GM12878 (cell line): ENCODE data around the gene XRCC4. TPM values are rescaled to one million over a fixed set of nuclear protein-coding genes. Genes with fewer than 3 reads are reported as not detected.

Source experiments
- ATAC-seq: fragments of 200-7000 bp; cut with Tn5 transposase; 3 replicates; pipeline ENCODE4 v1.9.1; 2020; ENCODE audit warnings: mild to moderate bottlenecking, moderate library complexity
- BruUV-seq: library from RNA; stranded (reverse); fragments of 400-500 nt; replicated peaks from 2 replicates; lab custom pipeline; 2021; lab: Mats Ljungman, UMichigan
- CTCF ChIA-PET: fragments of 300-600 bp; sonication (Branson Sonifier 250); formaldehyde crosslinking; extraction: SDS; loops from one replicate; lab custom pipeline; 2021; ENCODE audit warnings: inconsistent platforms; lab: Yijun Ruan, JAX
- POLR2A ChIA-PET: fragments of 350-600 bp; formaldehyde crosslinking; extraction: SDS; loops from one replicate; lab custom pipeline; 2021; ENCODE audit warnings: inconsistent platforms; lab: Charles Lee
- RAD21 ChIA-PET: fragments of 300-600 bp; sonication (Branson Sonifier 250); formaldehyde crosslinking; loops from one replicate; lab custom pipeline; 2023; ENCODE audit warnings: antibody characterized with exemption; ENCODE audit not compliant: unreplicated experiment; lab: Charles Lee
- SMC1A ChIA-PET: fragments of 300-600 bp; sonication (Branson Sonifier 250); formaldehyde crosslinking; loops from one replicate; lab custom pipeline; 2023; ENCODE audit not compliant: unreplicated experiment, uncharacterized antibody; lab: Charles Lee
- DNase-seq: peaks from one replicate; pipeline ENCODE4 v3.0.0-alpha.2; 2011; ENCODE audit warnings: low read depth, low spot score
- FAIRE-seq: peaks from 3 replicates; lab custom pipeline; 2011; peaks lifted over from hg19 to GRCh38; lab: Jason Lieb, UNC
- H2AFZ ChIP-seq: 2 replicates; pipeline ENCODE4 v1.6.0; 2011; ENCODE audit warnings: low read depth, low read length, control low read depth; ENCODE audit not compliant: control insufficient read depth
- H3K27ac ChIP-seq: 2 replicates; pipeline ENCODE4 v1.5.1; 2011; ENCODE audit warnings: control low read depth; ENCODE audit not compliant: control insufficient read depth, insufficient read depth
- H3K27me3 ChIP-seq, 2 experiments: replicated peaks in 1 of 2; 2 replicates each; pipeline versions ENCODE4 v1.6.0 to v1.6.1; 2011; ENCODE audit warnings: low read length in 1 of 2; ENCODE audit not compliant: control insufficient read depth in 2 of 2, insufficient read depth in 2 of 2
- H3K36me3 ChIP-seq, 2 experiments: 2 replicates each; pipeline ENCODE4 v1.5.1; 2011; ENCODE audit warnings: low read length in 1 of 2; ENCODE audit not compliant: control insufficient read depth in 2 of 2, insufficient read depth in 2 of 2
- H3K4me1 ChIP-seq: 2 replicates; pipeline ENCODE4 v1.6.1; 2011; ENCODE audit warnings: mild to moderate bottlenecking, low read length, moderate library complexity, mixed read lengths; ENCODE audit not compliant: control insufficient read depth, insufficient read depth
- H3K4me2 ChIP-seq: 2 replicates; pipeline ENCODE4 v1.6.0; 2011; ENCODE audit warnings: control low read depth; ENCODE audit not compliant: control insufficient read depth, insufficient read depth
- H3K4me3 ChIP-seq: fragments of 200-600 bp; sonication (generic); 2 replicates; pipeline ENCODE4 v1.5.1; 2016
- H3K79me2 ChIP-seq: 2 replicates; pipeline ENCODE4 v1.6.0; 2011; ENCODE audit warnings: low read length; ENCODE audit not compliant: control insufficient read depth, insufficient read depth
- H3K9ac ChIP-seq: 2 replicates; pipeline ENCODE4 v1.8.0; 2011; ENCODE audit warnings: low read length, control low read depth, mixed read lengths; ENCODE audit not compliant: control insufficient read depth, insufficient read depth
- H3K9me3 ChIP-seq: replicated peaks from 3 replicates; pipeline ENCODE4 v1.5.1; 2011; ENCODE audit warnings: mild to moderate bottlenecking, low read length; ENCODE audit not compliant: control insufficient read depth, insufficient read depth
- H4K20me1 ChIP-seq: 2 replicates; pipeline ENCODE4 v1.6.0; 2011; ENCODE audit not compliant: control insufficient read depth, insufficient read depth
- ATF7 ChIP-seq: fragments of 450-650 bp; IDR thresholded peaks from 2 replicates; pipeline ENCODE4 v1.6.1; 2016; ENCODE audit warnings: low read depth, mild to moderate bottlenecking
- RUNX3 ChIP-seq: IDR thresholded peaks from 2 replicates; pipeline ENCODE4 v1.6.1; 2012; ENCODE audit warnings: low read length, inconsistent platforms
- TCF3 ChIP-seq: IDR thresholded peaks from 2 replicates; pipeline ENCODE4 v1.6.1; 2012; ENCODE audit warnings: low read depth, mild to moderate bottlenecking, low read length, borderline replicate concordance; ENCODE audit not compliant: insufficient read depth
- WGBS: methylation state at CpG from one replicate; pipeline ENCODE4 v1.1.6; 2016; ENCODE audit warnings: low lambda C conversion rate; ENCODE audit not compliant: insufficient replicate concordance, insufficient coverage; ENCODE audit errors: missing lambda C conversion rate; 5-methylcytosine and 5-hydroxymethylcytosine counted together
- in situ Hi-C: fragments of 300-500 bp; cut with MboI; formaldehyde crosslinking; loops from 9 replicates; pipeline ENCODE4 v1.14.3; 2018; ENCODE audit warnings: mixed read lengths
- intact Hi-C: fragments of 100-400 bp; cut with micrococcal nuclease; formaldehyde crosslinking; loops from one replicate; pipeline ENCODE4 v1.14.2; 2022; ENCODE audit not compliant: unreplicated experiment
- polyA plus RNA-seq, 11 experiments: library from polyadenylated mRNA; depleted of rRNA in 4 of 11; unstranded in 6 of 11; stranded (reverse) in 5 of 11; fragments of >200 nt; fragmentation: Nextera tagmentation in 4 of 11; fragmentation: Illumina TruSeq in 1 of 11; extraction: Ambion mirVana in 4 of 11; extraction: Trizol in 1 of 11; gene quantifications; 1 replicate in 1 of 11; 2 replicates in 10 of 11; pipeline versions ENCODE4 v1.2.1 to v1.2.3, GENCODE V29; 2011 to 2016; ENCODE audit warnings: inconsistent platforms in 2 of 11, missing spikeins in 2 of 11, low read depth in 1 of 11
- total RNA-seq, 4 experiments: library from RNA; depleted of rRNA in 3 of 4; stranded (reverse); fragments of >200 nt in 3 of 4; fragmentation: Illumina TruSeq in 1 of 4; extraction: Trizol in 1 of 4; gene quantifications; 2 replicates each; pipeline versions ENCODE4 v1.2.1 to v1.2.3, GENCODE V29; 2013 to 2021
- TF ChIP-seq, protein P1 (sequence below): fragments of 150-350 bp; IDR thresholded peaks from 2 replicates; pipeline ENCODE4 v1.6.1; 2016; ENCODE audit warnings: low read depth, low read length

Gene XRCC4
- total and polyA plus RNA-seq, 10 of the 15 experiments (the other 5 are each of a cell fraction or from before 2014, with no cell fraction given) = 12.1 to 53.6 (median 25.8) TPM

DNA sequence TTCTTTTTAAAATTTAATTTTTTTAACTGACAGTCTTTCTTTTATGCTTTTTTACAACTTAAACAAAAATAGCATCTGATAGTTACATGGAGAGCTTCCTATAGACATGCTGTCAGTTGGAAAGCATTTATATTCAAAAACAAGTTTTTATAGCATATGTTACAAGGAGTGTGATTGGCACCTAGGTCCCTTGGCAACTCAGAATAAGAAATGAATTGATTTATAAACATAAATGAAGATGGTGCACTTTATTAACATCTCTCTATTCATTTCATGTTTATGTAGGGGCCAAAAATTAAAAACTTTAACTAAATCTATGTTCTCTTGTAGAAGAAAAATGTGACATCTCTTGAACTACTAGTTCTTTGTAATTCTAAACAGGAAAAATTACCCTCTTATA lies 153.2 kb downstream of the XRCC4 start (continued):
- TF ChIP-seq, protein P1, sequence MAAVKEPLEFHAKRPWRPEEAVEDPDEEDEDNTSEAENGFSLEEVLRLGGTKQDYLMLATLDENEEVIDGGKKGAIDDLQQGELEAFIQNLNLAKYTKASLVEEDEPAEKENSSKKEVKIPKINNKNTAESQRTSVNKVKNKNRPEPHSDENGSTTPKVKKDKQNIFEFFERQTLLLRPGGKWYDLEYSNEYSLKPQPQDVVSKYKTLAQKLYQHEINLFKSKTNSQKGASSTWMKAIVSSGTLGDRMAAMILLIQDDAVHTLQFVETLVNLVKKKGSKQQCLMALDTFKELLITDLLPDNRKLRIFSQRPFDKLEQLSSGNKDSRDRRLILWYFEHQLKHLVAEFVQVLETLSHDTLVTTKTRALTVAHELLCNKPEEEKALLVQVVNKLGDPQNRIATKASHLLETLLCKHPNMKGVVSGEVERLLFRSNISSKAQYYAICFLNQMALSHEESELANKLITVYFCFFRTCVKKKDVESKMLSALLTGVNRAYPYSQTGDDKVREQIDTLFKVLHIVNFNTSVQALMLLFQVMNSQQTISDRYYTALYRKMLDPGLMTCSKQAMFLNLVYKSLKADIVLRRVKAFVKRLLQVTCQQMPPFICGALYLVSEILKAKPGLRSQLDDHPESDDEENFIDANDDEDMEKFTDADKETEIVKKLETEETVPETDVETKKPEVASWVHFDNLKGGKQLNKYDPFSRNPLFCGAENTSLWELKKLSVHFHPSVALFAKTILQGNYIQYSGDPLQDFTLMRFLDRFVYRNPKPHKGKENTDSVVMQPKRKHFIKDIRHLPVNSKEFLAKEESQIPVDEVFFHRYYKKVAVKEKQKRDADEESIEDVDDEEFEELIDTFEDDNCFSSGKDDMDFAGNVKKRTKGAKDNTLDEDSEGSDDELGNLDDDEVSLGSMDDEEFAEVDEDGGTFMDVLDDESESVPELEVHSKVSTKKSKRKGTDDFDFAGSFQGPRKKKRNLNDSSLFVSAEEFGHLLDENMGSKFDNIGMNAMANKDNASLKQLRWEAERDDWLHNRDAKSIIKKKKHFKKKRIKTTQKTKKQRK = no peak
- TF ChIP-seq, all 136 proteins: peak for 0

- no peaks in the 10 kb centered on the region for H3K4me1 ChIP-seq
- no peak overlapping the region for H3K4me3 ChIP-seq
- ChIA-PET CTCF (interaction anchor here (1.2 kb wide), 2 partner anchors 9 to 10 kb away, joined by 5 to 6 read pairs; no protein-coding TSS in a partner anchor), RAD21 (no interaction called here), POLR2A (interaction anchor here (1.0 kb wide), 1 partner anchor 25 kb away, joined by 3 read pairs; no protein-coding TSS in a partner anchor), SMC1A (interaction anchor here (0.5 to 1.4 kb wide), 4 partner anchors 9 to 348 kb away, joined by 3 to 4 read pairs (median 3); no protein-coding TSS in a partner anchor)
- H3K9ac ChIP-seq = no peak overlapping the region
- H3K36me3 ChIP-seq = no peaks in the 10 kb centered on the region
- H3K79me2 ChIP-seq = no peaks in the 10 kb centered on the region
- DNase-seq = no peak
- in situ Hi-C loops = no loop called here
- WGBS = 94% methylated on average over 1 of the region's 1 CpG
- no peaks in the 10 kb centered on the region for H4K20me1 ChIP-seq
- no peaks in the 10 kb centered on the region for H3K9me3 ChIP-seq
- no peak for FAIRE-seq
- H3K4me2 ChIP-seq = no peak overlapping the region
- BruUV-seq = no TSS peak
- TF ChIP-seq TCF3 = no peak
- TF ChIP-seq ATF7 = 0 out of 2 replicates have a peak, but pooled peaks have one; percentile 35
- peak; percentile 56; the same call in 1 of the 2 replicates for TF ChIP-seq RUNX3
- ATAC-seq = peak; percentile 57
- H2AFZ ChIP-seq = no peak overlapping the region
- no peaks in the 10 kb centered on the region for H3K27me3 ChIP-seq
- H3K27ac ChIP-seq = no peak overlapping the region
- intact Hi-C loops = no loop called here
Observed at GRCh38 chr5:83244516-83244915, 167.2 kb downstream of the XRCC4 start.
